HUES64 (cell line): ENCODE data around the gene CSNK1G2.

Source experiments
- H3K27ac ChIP-seq: 2 replicates; pipeline ENCODE4 v1.7.0; 2013; ENCODE audit warnings: low read depth, low read length, inconsistent platforms
- H3K27me3 ChIP-seq: 2 replicates; pipeline ENCODE4 v1.6.1; 2013; ENCODE audit warnings: mild to moderate bottlenecking, low read length; ENCODE audit not compliant: insufficient read depth
- H3K36me3 ChIP-seq: 2 replicates; pipeline ENCODE4 v1.6.1; 2013; ENCODE audit warnings: mild to moderate bottlenecking, low read length; ENCODE audit not compliant: insufficient read depth
- H3K4me1 ChIP-seq: 2 replicates; pipeline ENCODE4 v1.6.1; 2013; ENCODE audit warnings: mild to moderate bottlenecking, low read length, moderate library complexity; ENCODE audit not compliant: insufficient read depth
- H3K4me3 ChIP-seq: 2 replicates; pipeline ENCODE4 v1.5.1; 2013; ENCODE audit warnings: mild to moderate bottlenecking, low read length, moderate library complexity
- H3K9ac ChIP-seq: 2 replicates; pipeline ENCODE4 v1.6.1; 2013; ENCODE audit warnings: mild to moderate bottlenecking, low read depth, low read length
- H3K9me3 ChIP-seq: 2 replicates; pipeline ENCODE4 v1.6.1; 2013; ENCODE audit warnings: low read depth, low read length; ENCODE audit not compliant: insufficient read depth
- WGBS: fragments of 150-250, 120-280 bp; methylation state at CpG from one replicate; pipeline ENCODE4 v1.1.7; 2013; ENCODE audit warnings: missing lambda C conversion rate; 5-methylcytosine and 5-hydroxymethylcytosine counted together

Gene CSNK1G2

GRCh38 chr19:1945899-1946298 lies 4.9 kb downstream of the CSNK1G2 start:
- Histone ChIP-seq H3K27ac (no peak overlapping the region), H3K4me1 (peaks cover 4% of the 10 kb centered on the region; the same call in 1 of the 2 replicates), H3K4me3 (no peak overlapping the region), H3K9me3 (no peaks in the 10 kb centered on the region), H3K36me3 (peaks cover 9% of the 10 kb centered on the region; the same call in 1 of the 2 replicates), H3K9ac (no peak overlapping the region), H3K27me3 (no peaks in the 10 kb centered on the region)
- WGBS, result 75% methylated on average over 15 of the region's 18 CpGs

- H3K9me3 ChIP-seq, result no peaks in the 10 kb centered on the region
- whole genome bisulfite sequencing, result 82% methylated on average over 34 of the region's 34 CpGs
- H3K27ac ChIP-seq, result no peak overlapping the region
- no peak overlapping the region for H3K9ac ChIP-seq
- H3K36me3 ChIP-seq, result peaks cover 14% of the 10 kb centered on the region
- H3K4me1 ChIP-seq, result peaks cover 4% of the 10 kb centered on the region; the same call in 1 of the 2 replicates
- H3K4me3 ChIP-seq, result no peak overlapping the region
- H3K27me3 ChIP-seq, result no peaks in the 10 kb centered on the region
Measured at GRCh38 chr19:1947651-1948209, 6.8 kb downstream of the CSNK1G2 start.

- Histone ChIP-seq H3K27ac (no peak overlapping the region), H3K27me3 (no peaks in the 10 kb centered on the region), H3K9me3 (no peaks in the 10 kb centered on the region), H3K4me3 (no peak overlapping the region), H3K9ac (no peak overlapping the region), H3K4me1 (no peaks in the 10 kb centered on the region), H3K36me3 (peaks cover 18% of the 10 kb centered on the region)
- WGBS, result 96% methylated on average over 43 of the region's 44 CpGs
Measured at GRCh38 chr19:1949304-1950101, 8.5 kb downstream of the CSNK1G2 start.

- Histone ChIP-seq H3K4me3 (no peak overlapping the region), H3K36me3 (peaks cover 18% of the 10 kb centered on the region), H3K9ac (no peak overlapping the region), H3K27me3 (no peaks in the 10 kb centered on the region), H3K4me1 (no peaks in the 10 kb centered on the region), H3K27ac (no peak overlapping the region), H3K9me3 (no peaks in the 10 kb centered on the region)
- WGBS, result 97% methylated on average over 16 of the region's 16 CpGs
Measured at GRCh38 chr19:1950640-1951039, 9.7 kb downstream of the CSNK1G2 start.

GRCh38 chr19:1952635-1953034 lies 11.7 kb downstream of the CSNK1G2 start:
- Histone ChIP-seq H3K4me1 (0 out of 2 replicates have a peak, but pooled peaks cover 2% of the 10 kb centered on the region), H3K27me3 (no peaks in the 10 kb centered on the region), H3K9me3 (no peaks in the 10 kb centered on the region), H3K9ac (no peak overlapping the region), H3K27ac (no peak overlapping the region), H3K4me3 (no peak overlapping the region), H3K36me3 (peaks cover 18% of the 10 kb centered on the region)
- 95% methylated on average over 21 of the region's 21 CpGs for WGBS

- H3K9ac ChIP-seq, result no peak overlapping the region
- 96% methylated on average over 19 of the region's 19 CpGs for WGBS
- H3K36me3 ChIP-seq, result peaks cover 18% of the 10 kb centered on the region
- no peaks in the 10 kb centered on the region for H3K27me3 ChIP-seq
- H3K27ac ChIP-seq, result no peak overlapping the region
- H3K4me3 ChIP-seq, result no peak overlapping the region
- H3K9me3 ChIP-seq, result no peaks in the 10 kb centered on the region
- 0 out of 2 replicates have a peak, but pooled peaks cover 2% of the 10 kb centered on the region for H3K4me1 ChIP-seq
Measured at GRCh38 chr19:1953037-1953436, 12.1 kb downstream of the CSNK1G2 start.

GRCh38 chr19:1953441-1954094 lies 12.6 kb downstream of the CSNK1G2 start:
- 0 out of 2 replicates have a peak, but pooled peaks cover 2% of the 10 kb centered on the region for H3K4me1 ChIP-seq
- no peak overlapping the region for H3K4me3 ChIP-seq
- peaks cover 18% of the 10 kb centered on the region for H3K36me3 ChIP-seq
- no peaks in the 10 kb centered on the region for H3K27me3 ChIP-seq
- WGBS, result 93% methylated on average over 32 of the region's 32 CpGs
- no peak overlapping the region for H3K27ac ChIP-seq
- H3K9me3 ChIP-seq, result no peaks in the 10 kb centered on the region
- H3K9ac ChIP-seq, result no peak overlapping the region

GRCh38 chr19:1954532-1954933 lies 13.6 kb downstream of the CSNK1G2 start:
- H3K9me3 ChIP-seq, result no peaks in the 10 kb centered on the region
- no peak overlapping the region for H3K4me3 ChIP-seq
- peaks cover 15% of the 10 kb centered on the region; the same call in 1 of the 2 replicates for H3K36me3 ChIP-seq
- no peak overlapping the region for H3K27ac ChIP-seq
- H3K4me1 ChIP-seq, result 0 out of 2 replicates have a peak, but pooled peaks cover 2% of the 10 kb centered on the region
- WGBS, result 91% methylated on average over 15 of the region's 15 CpGs
- H3K9ac ChIP-seq, result peak overlapping the region; percentile 2; the same call in 1 of the 2 replicates
- no peaks in the 10 kb centered on the region for H3K27me3 ChIP-seq

- Histone ChIP-seq H3K27ac (no peak overlapping the region), H3K36me3 (peaks cover 10% of the 10 kb centered on the region; the same call in 1 of the 2 replicates), H3K4me3 (no peak overlapping the region), H3K9ac (no peak overlapping the region; the same call in 1 of the 2 replicates), H3K4me1 (0 out of 2 replicates have a peak, but pooled peaks cover 2% of the 10 kb centered on the region), H3K9me3 (no peaks in the 10 kb centered on the region), H3K27me3 (no peaks in the 10 kb centered on the region)
- 88% methylated on average over 51 of the region's 51 CpGs for WGBS
Measured at GRCh38 chr19:1955171-1956121, 14.5 kb downstream of the CSNK1G2 start.

- H3K36me3 ChIP-seq, result peaks cover 9% of the 10 kb centered on the region; the same call in 1 of the 2 replicates
- H3K4me3 ChIP-seq, result no peak overlapping the region
- WGBS, result 94% methylated on average over 12 of the region's 12 CpGs
- H3K9me3 ChIP-seq, result no peaks in the 10 kb centered on the region
- 0 out of 2 replicates have a peak, but pooled peaks cover 2% of the 10 kb centered on the region for H3K4me1 ChIP-seq
- no peak overlapping the region for H3K9ac ChIP-seq
- H3K27me3 ChIP-seq, result no peaks in the 10 kb centered on the region
- H3K27ac ChIP-seq, result no peak overlapping the region
Measured at GRCh38 chr19:1956122-1956494, 15.1 kb downstream of the CSNK1G2 start.
